MM.1S (cell line): ENCODE results near the gene PSAPL1.

Source experiments
- EZH2 ChIP-seq: fragments of 300-600 bp; sonication (generic); optimal IDR thresholded peaks from 2 replicates; pipeline ENCODE3; 2017; ENCODE audit warnings: low read depth, mild to moderate bottlenecking, antibody characterized with exemption, low read length, mixed read lengths
- EZH2phosphoT487 ChIP-seq: fragments of 300-600 bp; sonication (generic); IDR thresholded peaks from 2 replicates; pipeline ENCODE4 v1.6.1; 2018; ENCODE audit warnings: antibody characterized with exemption, low read length
- TF ChIP-seq, protein P1 (sequence below): fragments of 300-600 bp; sonication (generic); IDR thresholded peaks from 2 replicates; pipeline ENCODE4 v1.5.1; 2016; ENCODE audit warnings: antibody characterized with exemption, low read length, mixed read lengths

GRCh38 chr4:7398788-7399439, 35.8 kb downstream of the PSAPL1 start:
- TF ChIP-seq, protein P1, sequence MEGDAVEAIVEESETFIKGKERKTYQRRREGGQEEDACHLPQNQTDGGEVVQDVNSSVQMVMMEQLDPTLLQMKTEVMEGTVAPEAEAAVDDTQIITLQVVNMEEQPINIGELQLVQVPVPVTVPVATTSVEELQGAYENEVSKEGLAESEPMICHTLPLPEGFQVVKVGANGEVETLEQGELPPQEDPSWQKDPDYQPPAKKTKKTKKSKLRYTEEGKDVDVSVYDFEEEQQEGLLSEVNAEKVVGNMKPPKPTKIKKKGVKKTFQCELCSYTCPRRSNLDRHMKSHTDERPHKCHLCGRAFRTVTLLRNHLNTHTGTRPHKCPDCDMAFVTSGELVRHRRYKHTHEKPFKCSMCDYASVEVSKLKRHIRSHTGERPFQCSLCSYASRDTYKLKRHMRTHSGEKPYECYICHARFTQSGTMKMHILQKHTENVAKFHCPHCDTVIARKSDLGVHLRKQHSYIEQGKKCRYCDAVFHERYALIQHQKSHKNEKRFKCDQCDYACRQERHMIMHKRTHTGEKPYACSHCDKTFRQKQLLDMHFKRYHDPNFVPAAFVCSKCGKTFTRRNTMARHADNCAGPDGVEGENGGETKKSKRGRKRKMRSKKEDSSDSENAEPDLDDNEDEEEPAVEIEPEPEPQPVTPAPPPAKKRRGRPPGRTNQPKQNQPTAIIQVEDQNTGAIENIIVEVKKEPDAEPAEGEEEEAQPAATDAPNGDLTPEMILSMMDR: no peak
- TF ChIP-seq EZH2phosphoT487 (no peak), EZH2 (no peak)
